ENCODE data around the gene CTH.
"Not testable (repeated sequence)": the region's sequence is repeated elsewhere in the genome, so short reads cannot be mapped to it uniquely, and the experiment has no call there.

Gene CTH

DNA sequence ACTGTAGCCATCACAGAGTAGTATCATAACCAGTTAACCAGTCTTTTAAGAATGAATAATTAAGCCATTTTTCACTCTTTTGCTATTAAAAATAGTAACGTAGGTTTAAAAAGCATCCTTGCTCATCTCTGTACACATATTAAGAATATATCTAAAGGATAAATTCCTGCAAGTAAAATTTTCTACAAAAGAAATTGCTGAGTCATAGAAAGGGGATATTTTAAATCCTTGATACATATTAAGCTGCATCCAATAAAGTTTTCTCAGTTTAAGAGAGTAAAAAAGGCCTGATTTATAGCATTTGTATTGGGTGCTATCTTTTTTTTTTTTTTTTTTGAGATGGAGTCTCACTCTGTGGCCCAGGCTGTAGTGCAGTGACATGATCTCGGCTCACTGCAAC lies 1.9 kb upstream of the CTH start:
- DNase-seq (ENCODE audit: low spot score), result no peak

DNA sequence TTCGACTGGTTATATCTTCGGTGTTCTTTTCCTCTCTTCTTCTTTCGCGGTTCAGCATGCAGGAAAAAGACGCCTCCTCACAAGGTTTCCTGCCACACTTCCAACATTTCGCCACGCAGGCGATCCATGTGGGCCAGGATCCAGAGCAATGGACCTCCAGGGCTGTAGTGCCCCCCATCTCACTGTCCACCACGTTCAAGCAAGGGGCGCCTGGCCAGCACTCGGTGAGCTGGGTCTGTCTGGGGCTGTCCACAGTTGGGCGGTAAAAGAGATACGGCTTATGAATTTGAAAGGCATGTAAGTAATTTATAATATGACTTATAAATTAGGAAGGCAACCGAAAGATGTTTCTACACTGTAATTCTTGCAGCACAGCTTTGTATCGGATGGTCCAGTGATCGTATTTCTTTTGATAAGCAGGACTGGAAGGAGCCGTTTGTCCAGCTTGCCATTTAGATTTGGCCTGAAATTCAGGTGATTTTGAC lies 334 bp downstream of the CTH start:
- no peak for DNase-seq (ENCODE audit: low spot score)

DNA sequence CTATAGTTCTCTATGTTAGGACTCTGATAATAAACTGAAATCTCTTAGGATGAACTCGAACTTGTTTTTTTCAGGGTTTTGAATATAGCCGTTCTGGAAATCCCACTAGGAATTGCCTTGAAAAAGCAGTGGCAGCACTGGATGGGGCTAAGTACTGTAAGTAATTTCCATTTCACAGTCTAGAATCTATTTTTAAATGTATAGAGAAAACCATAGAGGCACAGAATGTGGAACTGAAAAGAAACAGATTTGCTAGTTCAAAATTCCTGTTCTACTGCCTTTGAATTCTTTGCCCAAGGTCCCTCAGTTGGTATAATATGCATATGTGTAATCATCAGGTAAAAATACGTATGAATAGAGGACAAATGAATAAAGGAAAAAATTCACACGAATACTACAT lies 4.8 kb downstream of the CTH start:
- DNase-seq (ENCODE audit: low spot score), result no peak

DNA sequence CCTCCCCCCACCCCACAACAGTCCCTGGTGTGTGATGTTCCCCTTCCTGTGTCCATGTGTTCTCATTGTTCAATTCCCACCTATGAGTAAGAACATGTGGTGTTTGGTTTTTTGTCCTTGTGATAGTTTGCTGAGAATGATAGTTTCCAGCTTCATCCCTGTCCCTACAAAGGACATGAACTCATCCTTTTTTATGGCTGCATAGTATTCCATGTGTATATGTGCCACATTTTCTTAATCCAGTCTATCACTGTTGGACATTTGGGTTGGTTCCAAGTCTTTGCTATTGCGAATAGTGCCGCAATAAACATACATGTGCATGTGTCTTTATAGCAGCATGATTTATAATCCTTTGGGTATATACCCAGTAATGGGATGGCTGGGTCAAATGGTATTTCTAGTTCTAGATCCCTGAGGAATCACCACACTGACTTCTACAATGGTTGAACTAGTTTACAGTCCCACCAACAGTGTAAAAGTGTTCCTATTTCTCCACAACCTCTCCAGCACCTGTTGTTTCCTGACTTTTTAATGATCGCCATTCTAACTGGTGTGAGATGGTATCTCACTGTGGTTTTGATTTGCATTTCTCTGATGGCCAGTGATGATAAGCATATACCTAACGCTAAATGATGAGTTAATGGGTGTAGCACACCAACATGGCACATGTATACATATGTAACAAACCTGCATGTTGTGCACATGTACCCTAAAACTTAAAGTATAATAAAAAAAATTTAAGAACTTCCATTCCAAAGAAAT lies 8.1 kb downstream of the CTH start:
- not testable (repeated sequence) for DNase-seq (ENCODE audit: low spot score)

DNA sequence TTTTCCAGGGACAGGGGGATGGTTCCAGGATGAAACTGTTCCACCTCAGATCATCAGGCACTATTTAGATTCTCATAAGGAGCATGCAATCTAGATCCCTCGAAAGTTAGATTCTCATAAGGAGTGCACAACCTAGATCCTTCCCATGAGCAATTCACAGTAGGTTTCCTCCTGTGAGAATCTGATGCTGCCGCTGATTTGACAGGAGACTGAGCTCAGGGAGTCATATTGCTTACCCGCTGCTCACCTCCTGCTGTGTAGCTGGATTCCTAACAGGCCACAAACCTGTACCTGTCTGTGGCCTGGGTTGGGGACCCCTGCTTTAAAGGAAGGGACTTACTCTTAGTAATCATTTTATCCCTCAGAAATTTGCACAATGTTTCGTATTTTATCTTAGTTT lies 9.3 kb downstream of the CTH start:
- DNase-seq (ENCODE audit: low spot score), result no peak

DNA sequence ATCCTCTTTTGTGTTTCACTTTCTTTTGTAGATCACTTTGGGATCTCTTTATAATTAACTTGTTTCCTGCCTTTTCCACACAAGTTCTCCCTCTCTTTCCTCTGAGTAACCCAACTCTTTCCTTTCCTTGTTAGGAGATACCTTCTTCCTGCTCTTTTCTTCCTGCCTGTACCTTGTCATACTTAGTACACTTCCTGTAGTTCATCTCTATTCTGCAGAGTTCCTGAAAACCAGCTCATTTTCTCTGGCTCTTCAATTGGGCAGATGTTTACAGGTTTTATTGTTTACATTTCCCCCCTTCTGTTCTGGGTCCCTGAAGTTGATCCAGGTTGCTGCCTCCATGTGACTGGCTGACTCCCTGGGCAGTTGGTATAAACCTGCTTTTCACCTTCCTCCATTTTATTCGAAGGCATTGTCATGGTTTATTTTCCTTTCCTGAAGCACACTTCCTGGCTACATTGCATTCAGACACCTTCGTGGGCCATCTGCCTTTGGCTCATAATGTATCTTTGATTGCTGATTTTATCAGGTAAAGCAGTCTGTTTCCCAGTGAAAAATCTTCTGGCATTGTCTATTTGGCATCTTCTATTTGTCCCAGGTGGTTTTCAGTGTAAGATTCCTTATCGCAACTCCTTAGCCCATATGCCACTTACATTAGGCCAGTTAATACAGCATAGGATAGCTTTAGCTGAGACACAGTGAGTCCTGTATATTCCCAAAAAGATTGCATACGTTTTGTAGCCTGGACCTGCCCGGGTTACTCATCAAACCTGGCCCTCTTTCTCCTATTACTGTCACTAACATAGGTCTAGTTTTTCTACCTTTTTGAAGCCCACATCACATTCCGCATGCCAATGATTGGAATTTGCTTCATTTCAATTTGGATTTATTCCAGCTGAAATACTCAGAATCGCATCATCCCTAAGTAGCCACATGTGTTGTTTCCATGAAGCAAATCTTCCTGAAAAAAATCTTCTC lies 15.4 kb downstream of the CTH start:
- no peak for DNase-seq (ENCODE audit: low spot score)

DNA sequence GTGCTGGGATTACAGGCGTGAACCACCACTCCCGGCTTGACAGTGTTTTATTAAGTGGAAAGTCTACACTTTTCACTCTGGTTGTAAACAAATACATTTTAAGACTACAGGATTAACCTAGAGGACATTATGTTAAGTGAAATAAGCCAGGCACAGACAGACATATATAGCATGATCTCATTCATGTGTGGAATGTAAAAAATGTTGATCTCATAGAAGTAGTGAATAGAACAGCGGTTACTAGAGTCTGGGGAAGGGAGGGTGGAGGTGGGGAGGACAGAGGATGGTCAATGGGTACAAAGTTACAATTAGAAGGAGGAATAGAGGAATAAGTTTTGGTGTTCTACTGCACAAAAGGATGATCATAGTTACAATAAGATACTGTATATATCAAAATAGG lies 16.9 kb downstream of the CTH start:
- no peak for DNase-seq (ENCODE audit: low spot score)

DNA sequence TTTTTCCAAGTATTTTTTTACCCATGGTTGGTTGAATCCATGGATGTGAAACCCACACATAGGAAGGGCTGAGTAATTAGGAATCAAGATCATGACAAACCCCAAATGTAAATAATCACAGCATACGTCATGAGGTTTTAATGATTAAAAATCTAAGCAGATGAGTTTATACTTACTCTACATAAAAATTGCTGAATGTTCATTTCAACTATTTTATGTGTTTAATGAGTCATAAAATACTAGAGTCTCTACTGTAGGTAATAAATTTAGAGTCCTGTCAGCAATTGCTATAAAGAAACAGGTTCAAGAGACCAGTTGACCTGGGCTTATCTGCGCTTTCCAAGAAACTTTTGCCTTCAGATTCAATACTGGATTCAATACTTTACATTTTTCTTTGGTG lies 18.2 kb downstream of the CTH start:
- DNase-seq (ENCODE audit: low spot score), result no peak

DNA sequence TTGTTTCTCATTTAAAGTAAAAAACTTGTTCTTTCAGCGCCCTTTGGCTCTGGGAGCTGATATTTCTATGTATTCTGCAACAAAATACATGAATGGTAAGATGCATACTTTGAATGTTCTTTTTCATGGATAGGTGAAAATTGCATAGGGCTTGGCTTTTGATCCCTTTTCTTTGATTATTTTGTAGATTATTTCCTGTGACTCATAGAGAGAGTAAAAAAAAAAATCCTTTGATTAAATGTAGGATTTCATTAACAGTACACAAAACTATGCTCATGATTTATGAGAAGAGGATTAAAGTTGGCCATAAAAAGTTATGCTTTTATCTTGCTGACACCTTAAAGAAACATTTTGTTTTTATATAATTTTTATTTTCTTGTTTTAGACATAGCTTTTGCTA lies 18.7 kb downstream of the CTH start:
- no peak for DNase-seq (ENCODE audit: low spot score)

DNA sequence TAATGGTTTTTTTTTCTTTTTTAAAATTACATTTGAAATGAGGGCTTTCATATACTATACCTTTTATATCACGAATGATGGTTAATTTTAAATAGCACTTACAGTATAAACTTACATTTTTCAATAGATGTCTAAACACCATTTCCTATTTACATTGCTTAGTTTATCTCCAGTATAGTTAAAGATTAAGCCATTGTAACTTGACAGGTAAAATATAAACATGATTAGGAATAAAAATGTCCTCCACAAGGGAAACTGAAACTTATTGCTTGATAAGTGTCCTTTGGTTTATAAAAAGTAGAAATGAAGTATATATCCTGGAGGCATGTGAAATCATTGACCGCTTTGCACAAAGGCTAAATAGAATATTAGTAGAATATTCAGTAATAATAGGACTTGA lies 20.2 kb downstream of the CTH start:
- DNase-seq (ENCODE audit: low spot score), result no peak

DNA sequence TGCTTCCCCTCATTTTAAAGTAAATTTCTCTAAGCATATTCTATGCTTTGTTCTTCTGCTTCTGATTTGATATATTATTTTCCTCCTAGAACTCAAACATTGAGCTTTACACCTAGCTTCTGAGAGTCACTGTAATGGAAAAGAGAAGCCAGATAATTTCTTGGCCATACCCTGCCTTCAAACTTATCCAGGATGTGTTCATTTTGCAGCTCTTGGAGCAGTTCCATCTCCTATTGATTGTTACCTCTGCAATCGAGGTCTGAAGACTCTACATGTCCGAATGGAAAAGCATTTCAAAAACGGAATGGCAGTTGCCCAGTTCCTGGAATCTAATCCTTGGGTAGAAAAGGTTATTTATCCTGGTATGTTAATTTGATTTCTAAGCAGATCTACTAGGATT lies 20.8 kb downstream of the CTH start:
- DNase-seq (ENCODE audit: low spot score), result no peak

DNA sequence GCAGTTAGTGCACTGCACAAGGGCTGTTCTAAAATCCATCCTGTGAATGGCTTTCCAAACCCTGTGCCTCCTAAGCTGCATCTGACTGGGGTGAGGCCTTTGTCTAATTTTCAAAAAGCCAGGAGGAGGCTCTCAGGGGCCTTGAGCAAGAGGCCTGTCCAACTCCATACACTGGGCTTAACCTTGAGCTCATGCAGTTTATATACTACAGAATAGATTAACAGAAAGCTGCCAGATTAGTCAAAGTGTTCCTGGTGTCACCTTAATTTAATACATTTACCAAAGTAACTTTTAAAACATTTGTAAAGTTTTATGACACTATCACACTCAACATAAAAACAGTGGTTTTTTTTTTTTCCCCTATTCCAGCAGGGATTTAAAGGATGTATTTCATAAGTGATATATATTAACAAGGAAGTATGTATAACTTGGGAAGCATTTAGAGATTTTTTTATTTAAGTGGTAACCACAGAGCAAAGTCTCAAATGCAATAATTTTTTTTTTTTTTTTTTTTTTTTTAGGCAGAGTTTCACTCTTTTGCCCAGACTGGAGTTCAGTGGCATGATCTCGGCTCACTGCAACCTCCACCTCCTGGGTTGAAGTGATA lies 23.3 kb downstream of the CTH start:
- no peak for DNase-seq (ENCODE audit: low spot score)

DNA sequence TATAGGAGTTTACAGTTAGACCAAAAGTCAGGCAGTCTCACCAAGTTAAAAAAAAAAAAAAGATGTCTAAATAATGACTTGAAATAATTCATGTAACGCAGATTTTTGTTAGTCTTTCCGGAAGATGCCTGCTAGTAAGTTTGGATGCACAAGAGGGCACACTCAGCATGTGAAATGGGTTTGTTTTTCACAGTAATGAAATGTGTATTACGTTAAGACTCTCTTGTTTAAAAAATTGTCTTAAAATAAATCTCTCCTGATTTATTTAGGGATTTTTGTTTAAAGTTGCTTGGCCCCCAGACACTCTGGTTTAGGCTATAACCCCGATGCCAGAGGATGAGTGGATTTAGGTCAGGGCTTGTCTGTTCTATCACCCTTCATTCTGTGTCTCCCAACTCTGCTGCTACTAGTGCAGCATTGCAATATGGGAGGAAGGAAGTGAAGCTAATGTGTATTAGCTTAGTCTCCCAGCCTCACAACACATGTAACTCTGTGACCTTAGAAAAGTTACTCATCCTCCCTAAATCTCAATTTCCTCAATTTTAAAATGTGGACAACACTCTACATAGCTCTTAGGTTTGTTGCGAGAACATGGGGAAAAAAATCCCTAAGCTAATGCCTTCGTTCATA lies 25.7 kb downstream of the CTH start:
- DNase-seq (ENCODE audit: low spot score), result no peak

DNA sequence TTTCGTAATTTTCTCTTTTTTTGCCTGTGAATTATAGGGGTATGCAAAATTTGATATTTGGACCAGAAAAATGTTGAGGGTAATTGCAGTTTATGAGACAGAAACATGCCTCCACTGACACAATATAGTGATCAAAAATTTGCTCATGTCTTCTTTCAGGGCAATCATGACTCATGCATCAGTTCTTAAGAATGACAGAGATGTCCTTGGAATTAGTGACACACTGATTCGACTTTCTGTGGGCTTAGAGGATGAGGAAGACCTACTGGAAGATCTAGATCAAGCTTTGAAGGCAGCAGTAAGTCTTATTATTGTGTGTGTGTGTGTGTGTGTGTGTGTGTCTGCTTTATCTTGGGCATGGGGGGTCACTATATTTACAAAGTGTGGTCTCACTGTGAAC lies 27.5 kb downstream of the CTH start:
- no peak for DNase-seq (ENCODE audit: low spot score)

DNA sequence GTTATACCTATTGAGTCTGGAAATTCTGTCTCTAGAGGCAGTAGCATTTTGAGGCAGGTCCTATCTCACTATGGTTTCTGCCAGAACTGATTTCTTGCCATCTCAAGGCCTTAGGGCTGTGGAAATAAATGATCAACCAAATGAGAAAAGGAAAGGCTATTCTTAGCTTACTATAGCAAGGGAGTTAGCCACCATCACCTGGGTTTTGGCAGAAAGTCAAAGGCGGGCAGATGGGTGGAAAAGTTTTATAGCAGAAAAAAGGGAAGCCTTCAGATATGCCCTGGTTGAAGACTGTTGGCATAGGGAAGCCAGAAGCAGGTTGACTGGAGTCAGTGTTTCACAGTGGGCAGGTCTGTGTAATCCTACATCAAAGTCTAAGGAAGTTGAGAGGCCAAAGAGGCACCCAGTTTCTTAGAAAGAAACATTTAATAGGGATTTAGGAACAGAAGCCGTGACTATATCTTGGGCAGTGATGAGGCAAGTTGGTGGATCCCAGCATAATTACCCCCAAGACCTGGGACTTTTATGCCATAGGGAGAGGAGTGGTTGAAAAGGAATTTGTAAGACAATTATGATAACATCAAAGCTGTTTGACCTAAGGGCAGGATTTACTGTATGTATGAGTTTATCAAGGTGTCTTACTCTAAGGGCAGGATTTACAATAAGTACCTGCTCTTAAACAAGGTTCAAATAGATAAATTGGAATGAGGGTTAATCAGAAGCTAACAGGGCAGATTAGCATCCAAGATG lies 29.7 kb downstream of the CTH start:
- DNase-seq (ENCODE audit: low spot score), result no peak

DNA sequence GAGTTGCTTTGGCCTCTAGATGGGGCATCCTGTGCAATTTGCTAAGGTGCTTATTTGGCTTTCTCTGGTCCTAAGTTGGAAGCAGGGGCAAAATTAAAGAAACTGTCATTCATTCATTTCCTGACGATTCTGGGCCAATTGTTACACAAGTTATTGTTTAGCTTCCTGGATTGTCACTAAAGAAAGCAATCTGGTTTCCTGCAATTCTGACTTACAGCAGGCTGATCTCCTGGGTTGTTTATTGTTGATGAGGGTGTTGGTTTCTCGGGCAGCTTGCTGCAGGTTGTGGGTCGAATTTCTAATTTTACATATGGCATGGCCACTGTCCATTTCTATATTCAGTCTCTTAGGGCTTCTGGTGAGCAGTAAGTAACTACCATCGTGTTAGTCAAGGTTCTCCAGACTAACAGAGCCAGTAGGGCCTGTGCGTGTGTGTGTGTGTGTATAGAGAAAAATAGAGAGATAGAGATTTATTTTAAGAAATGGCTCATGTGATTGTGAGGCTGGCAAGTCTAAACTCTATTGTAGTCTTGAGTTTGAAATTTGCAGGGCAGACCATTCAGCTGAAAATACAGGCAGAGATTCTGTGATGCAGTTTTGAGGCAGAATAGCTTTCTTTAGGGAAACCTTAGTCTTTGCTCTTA lies 30.4 kb downstream of the CTH start:
- no peak for DNase-seq (ENCODE audit: low spot score)

DNA sequence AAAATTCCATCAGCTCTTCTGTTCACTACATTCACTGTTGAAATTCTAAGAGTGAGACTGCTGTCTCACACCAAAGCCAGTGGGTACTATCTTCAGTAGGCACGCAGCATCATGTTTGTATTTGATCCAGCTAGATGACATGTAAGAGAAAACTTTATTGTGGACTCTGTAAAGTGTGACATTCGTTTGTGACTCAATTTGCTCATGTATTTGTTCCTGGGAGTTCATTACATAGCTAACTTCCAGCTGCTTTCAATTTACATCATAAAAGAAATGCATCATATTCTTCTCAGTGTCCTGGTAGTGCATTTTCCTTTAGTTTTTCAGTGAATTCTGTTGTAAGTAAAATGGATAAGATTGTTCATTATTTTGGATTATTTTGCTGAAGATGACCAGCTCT lies 31.4 kb downstream of the CTH start:
- no peak for DNase-seq (ENCODE audit: low spot score)

DNA sequence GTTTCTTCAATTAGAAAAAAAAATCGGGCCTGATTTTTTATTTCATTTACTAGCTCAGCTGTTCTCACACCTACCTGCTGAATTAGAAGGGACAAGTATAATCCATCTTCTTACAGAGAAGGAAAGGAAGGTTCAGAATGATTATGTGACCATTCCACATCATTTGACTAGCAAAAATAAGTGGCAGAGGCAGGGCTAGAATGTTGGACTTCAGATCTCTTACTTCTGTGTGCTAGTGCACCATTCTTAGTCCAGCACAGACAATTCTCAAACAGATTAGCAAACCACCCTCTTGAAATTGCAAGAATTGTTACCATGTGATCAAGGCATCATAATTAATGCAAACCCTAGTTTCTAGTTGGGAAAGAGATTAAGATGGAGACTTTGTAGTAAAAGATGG lies 32.7 kb downstream of the CTH start:
- no peak for DNase-seq (ENCODE audit: low spot score)

DNA sequence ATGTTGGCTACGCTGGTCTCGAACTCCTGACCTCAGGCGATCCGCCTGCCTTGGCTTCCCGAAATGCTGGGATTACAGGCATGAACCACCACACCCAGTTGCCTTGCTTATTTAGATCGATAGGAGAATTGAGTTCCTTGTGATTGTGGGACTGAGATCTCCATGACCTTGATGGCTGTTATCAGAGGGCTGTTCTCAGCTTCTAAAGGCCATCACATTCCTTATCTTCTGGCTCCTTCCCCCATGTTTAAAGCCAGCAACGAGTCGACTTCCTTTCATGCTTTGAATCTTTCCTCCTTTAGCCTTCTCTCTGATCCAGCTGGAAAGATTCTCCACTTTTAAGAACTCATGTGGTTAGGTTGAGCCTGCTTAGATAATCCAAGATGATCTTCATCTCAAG lies 38.0 kb downstream of the CTH start:
- DNase-seq (ENCODE audit: low spot score), result no peak

DNA sequence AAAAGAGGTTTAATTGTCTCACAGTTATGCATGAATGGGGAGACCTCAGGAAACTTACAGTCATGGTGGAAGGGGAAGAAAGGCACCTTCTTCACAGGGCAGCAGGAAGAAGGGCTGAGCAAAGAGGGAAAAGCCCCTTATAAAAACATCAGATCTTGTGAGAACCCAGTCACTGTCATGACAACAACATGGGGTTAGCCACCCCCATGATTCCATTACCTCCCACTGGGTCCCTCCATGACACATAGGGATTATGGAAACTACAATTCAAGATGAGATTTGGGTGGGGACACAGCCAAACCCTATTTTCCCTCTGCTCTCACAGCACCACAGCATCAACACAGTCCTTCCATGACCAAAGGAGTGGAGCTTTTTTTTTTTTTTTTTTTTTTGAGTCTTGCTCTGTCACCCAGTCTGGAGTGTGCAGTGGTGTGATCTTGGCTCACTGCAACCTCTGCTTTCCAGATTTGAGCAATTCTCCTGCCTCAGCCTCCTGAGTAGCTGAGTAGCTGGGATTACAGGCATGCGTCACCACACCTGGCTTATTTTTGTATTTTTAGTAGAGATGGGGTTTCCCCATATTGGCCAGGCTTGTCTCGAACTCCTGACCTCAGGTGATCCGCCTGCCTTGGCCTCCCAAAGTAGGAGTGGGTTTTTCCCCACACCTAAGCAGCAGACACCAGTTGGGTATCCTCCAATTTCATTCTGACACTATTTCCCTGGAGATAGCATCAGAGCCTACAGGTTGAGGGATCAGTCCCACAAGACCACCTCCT lies 41.3 kb downstream of the CTH start:
- DNase-seq (ENCODE audit: low spot score), result not testable (repeated sequence)
